Measurements from ENCODE around the gene NFE2L3. TPM values are rescaled to one million over a fixed set of nuclear protein-coding genes. Genes with fewer than 3 reads are reported as not detected.
A peak's percentile ranks its signal among the peaks of the same experiment; 100 is the strongest.
"Not testable (repeated sequence)": the region's sequence is repeated elsewhere in the genome, so short reads cannot be mapped to it uniquely, and the experiment has no call there.

NFE2L3 gene
- total RNA-seq, 4 donors from 2014 or later = 37.9 to 59.1 (median 45.0) TPM

- peak in 1 of 2 donors; percentile 20 for DNase-seq (ENCODE audit: low spot score in 2 of 2)
- intact Hi-C loops (cut with DNase I; ENCODE audit: low total_unique reads) = no loop called here
- TF ChIP-seq POLR2A (IDR thresholded peaks at IDR 0.05) (no peak), CTCF (IDR thresholded peaks at IDR 0.05) (no peak)
- 78 to 84% methylated on average over 5 of the region's 5 CpGs for WGBS, 2 donors
- no peak overlapping the region for H3K4me3 ChIP-seq (ENCODE audit: low read depth, poor library complexity, severe bottlenecking)
Measured at GRCh38 chr7:26115650-26116049, 36.3 kb upstream of the NFE2L3 start.

- WGBS, 2 donors = 68 to 70% methylated on average over 7 of the region's 7 CpGs
- no peak overlapping the region for H3K4me3 ChIP-seq (ENCODE audit: low read depth, poor library complexity, severe bottlenecking)
- intact Hi-C loops (cut with DNase I; ENCODE audit: low total_unique reads) = no loop called here
- DNase-seq (ENCODE audit: low spot score in 2 of 2) = no peak
- TF ChIP-seq CTCF (IDR thresholded peaks at IDR 0.05) (no peak), POLR2A (IDR thresholded peaks at IDR 0.05) (no peak)
Measured at GRCh38 chr7:26117142-26117807, 34.7 kb upstream of the NFE2L3 start.

- no peak for DNase-seq (ENCODE audit: low spot score in 2 of 2)
- intact Hi-C loops (cut with DNase I; ENCODE audit: low total_unique reads) = no loop called here
- WGBS, 2 donors = 91 to 95% methylated on average over 6 of the region's 6 CpGs
- no peak for TF ChIP-seq POLR2A (IDR thresholded peaks at IDR 0.05)
- no peak for TF ChIP-seq CTCF (IDR thresholded peaks at IDR 0.05)
- no peak overlapping the region for H3K4me3 ChIP-seq (ENCODE audit: low read depth, poor library complexity, severe bottlenecking)
Measured at GRCh38 chr7:26117970-26118369, 34.0 kb upstream of the NFE2L3 start.

- H3K4me3 ChIP-seq (ENCODE audit: low read depth, poor library complexity, severe bottlenecking) = no peak overlapping the region
- TF ChIP-seq POLR2A (IDR thresholded peaks at IDR 0.05) = no peak
- no peak for TF ChIP-seq CTCF (IDR thresholded peaks at IDR 0.05)
- intact Hi-C loops (cut with DNase I; ENCODE audit: low total_unique reads) = no loop called here
- WGBS, 2 donors = 90 to 93% methylated on average over 4 of the region's 4 CpGs
- no peak for DNase-seq (ENCODE audit: low spot score in 2 of 2)
Measured at GRCh38 chr7:26122745-26123144, 29.3 kb upstream of the NFE2L3 start.

GRCh38 chr7:26124775-26125174 is 27.2 kb upstream of the NFE2L3 start:
- 72 to 85% methylated on average over 4 of the region's 4 CpGs for WGBS, 2 donors
- DNase-seq (ENCODE audit: low spot score in 2 of 2); intact Hi-C loops (cut with DNase I; ENCODE audit: low total_unique reads); H3K4me3 ChIP-seq (ENCODE audit: low read depth, poor library complexity, severe bottlenecking): not testable (repeated sequence)

GRCh38 chr7:26127411-26127810 is 24.6 kb upstream of the NFE2L3 start:
- 56 to 61% methylated on average over 6 of the region's 6 CpGs for WGBS, 2 donors
- H3K4me3 ChIP-seq (ENCODE audit: low read depth, poor library complexity, severe bottlenecking) = no peak overlapping the region
- DNase-seq (ENCODE audit: low spot score in 2 of 2) = no peak
- TF ChIP-seq POLR2A (IDR thresholded peaks at IDR 0.05) (no peak), CTCF (IDR thresholded peaks at IDR 0.05) (no peak)
- intact Hi-C loops (cut with DNase I; ENCODE audit: low total_unique reads) = no loop called here
